Activated CD4-positive, alpha-beta memory T cell treated with anti-CD3 and anti-CD28 coated beads for 36 hours (primary cell): Measurements from ENCODE around the gene GLYR1. TPM values are rescaled to one million over a fixed set of nuclear protein-coding genes. Genes with fewer than 3 reads are reported as not detected.

ENCODE experiments used
- CTCF ChIA-PET: fragments of 350-600 bp; sonication (Branson Sonifier 250); formaldehyde crosslinking; loops from one replicate; lab custom pipeline; 2021; ENCODE audit warnings: antibody characterized with exemption, inconsistent platforms; lab: Charles Lee
- POLR2A ChIA-PET: fragments of 350-600 bp; sonication (Branson Sonifier 250); formaldehyde crosslinking; loops from one replicate; lab custom pipeline; 2021; ENCODE audit warnings: antibody characterized with exemption; lab: Charles Lee
- DNase-seq: peaks from one replicate; pipeline ENCODE4 v3.0.0-alpha.2; 2020
- H3K27ac Mint-ChIP-seq: one replicate; pipeline ENCODE4 v1.8.0; 2021; ENCODE audit warnings: mixed read lengths
- H3K27me3 Mint-ChIP-seq: one replicate; pipeline ENCODE4 v1.8.0; 2021; ENCODE audit warnings: mixed read lengths
- H3K36me3 Mint-ChIP-seq: one replicate; pipeline ENCODE4 v1.8.0; 2021; ENCODE audit warnings: mixed read lengths
- H3K4me1 Mint-ChIP-seq: one replicate; pipeline ENCODE4 v1.8.0; 2021; ENCODE audit warnings: low read depth, mixed read lengths
- H3K4me3 Mint-ChIP-seq: one replicate; pipeline ENCODE4 v1.8.0; 2021; ENCODE audit warnings: mild to moderate bottlenecking, mixed read lengths
- H3K9me3 Mint-ChIP-seq: one replicate; pipeline ENCODE4 v1.8.0; 2021; ENCODE audit warnings: mixed read lengths
- intact Hi-C: fragments of 100-400 bp; cut with micrococcal nuclease; formaldehyde crosslinking; loops from one replicate; pipeline ENCODE4 v1.15.1; 2023
- total RNA-seq, 2 experiments: library from RNA; stranded (reverse); gene quantifications; one replicate each; pipeline ENCODE4 v1.2.3, GENCODE V29; 2021

GLYR1 gene
- total RNA-seq, 2 experiments from 2014 or later: 71.6 to 73.3 TPM

DNA sequence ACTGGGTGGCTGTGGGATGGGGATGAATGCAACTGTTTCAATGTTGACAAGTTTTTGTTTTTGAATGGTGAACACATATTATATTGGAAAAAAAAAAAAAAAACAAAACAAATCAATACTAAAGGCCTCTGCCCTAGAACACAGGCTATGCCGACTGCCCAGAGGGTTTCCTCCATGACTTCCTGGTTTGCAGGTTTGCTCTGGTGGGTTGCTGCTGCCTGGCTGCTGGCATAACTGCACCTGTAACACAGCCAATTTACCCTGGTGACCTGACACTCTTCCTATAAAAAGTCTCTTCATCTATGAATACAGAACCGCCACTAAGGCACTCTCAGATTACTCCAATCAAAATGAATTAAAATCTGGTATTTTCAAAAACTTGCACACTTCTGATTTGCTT, 10.4 kb downstream of the GLYR1 start:
- POLR2A ChIA-PET: no interaction called here
- no peak for DNase-seq
- Mint-ChIP-seq H3K36me3 (peaks cover 45% of the 10 kb centered on the region), H3K4me1 (peaks cover 15% of the 10 kb centered on the region), H3K27ac (no peak overlapping the region), H3K9me3 (no peaks in the 10 kb centered on the region), H3K27me3 (no peaks in the 10 kb centered on the region), H3K4me3 (no peak overlapping the region)
- intact Hi-C loops: no loop called here
- CTCF ChIA-PET: no interaction called here

DNA sequence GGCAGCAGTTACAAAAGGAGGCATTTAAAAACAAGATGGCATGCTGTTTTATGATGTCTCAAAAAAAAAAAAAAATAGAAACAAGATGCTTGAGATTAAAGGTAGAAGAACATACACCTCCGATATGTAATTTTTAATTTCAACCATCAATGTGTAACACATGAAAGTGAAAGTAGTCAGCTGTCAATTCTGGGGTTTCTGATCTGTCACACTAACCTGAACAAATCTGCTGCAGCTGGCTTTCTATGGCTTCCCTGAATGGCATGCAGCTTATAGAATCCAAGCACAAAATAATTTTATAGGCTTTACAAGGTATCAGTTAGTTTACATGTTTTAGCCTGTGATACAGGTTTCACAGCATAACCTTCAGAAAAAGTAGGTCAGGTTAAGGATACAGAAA, 13.5 kb downstream of the GLYR1 start:
- CTCF ChIA-PET: no interaction called here
- peaks cover 43% of the 10 kb centered on the region for H3K36me3 Mint-ChIP-seq
- intact Hi-C loops: no loop called here

DNA sequence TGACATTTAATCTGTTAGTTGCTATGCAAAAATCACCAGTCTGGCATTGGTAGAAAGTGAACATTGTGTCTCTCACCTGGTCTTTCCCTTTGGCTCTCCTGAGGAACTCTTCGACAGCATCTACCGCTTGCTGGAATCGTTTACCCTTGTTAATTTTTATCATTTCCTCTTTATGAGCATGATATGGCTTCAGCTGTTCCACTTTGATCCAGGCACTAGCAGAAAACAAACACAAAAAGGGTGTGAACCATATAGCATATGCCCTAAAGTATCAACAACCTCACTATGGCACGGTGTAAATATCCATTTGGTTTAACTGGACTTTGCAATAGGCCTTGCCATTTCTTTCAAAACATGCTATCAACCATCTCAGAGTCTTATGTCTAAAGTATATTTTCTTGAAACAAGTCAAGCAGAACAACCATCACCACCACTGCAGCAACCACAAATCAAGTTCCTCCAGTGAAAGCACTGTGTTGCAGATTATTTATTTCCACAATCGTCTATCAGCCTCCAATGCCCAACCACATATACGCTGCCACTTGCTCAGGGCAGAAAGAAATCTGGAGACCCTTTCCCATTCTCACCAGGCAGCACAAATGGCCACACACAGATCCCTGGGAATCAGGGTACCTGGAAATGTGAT, 14.3 kb downstream of the GLYR1 start:
- CTCF ChIA-PET: no interaction called here
- H3K9me3 Mint-ChIP-seq: no peaks in the 10 kb centered on the region
- POLR2A ChIA-PET: no interaction called here
- no peaks in the 10 kb centered on the region for H3K27me3 Mint-ChIP-seq
- peaks cover 12% of the 10 kb centered on the region for H3K4me1 Mint-ChIP-seq
- H3K27ac Mint-ChIP-seq: no peak overlapping the region
- intact Hi-C loops: no loop called here
- peaks cover 40% of the 10 kb centered on the region for H3K36me3 Mint-ChIP-seq
- DNase-seq: no peak
- H3K4me3 Mint-ChIP-seq: no peak overlapping the region

More for the DNA sequence above, 13.5 kb downstream of the GLYR1 start:
- POLR2A ChIA-PET: no interaction called here
- no peaks in the 10 kb centered on the region for H3K9me3 Mint-ChIP-seq
- no peak for DNase-seq
- H3K4me3 Mint-ChIP-seq: no peak overlapping the region
- no peak overlapping the region for H3K27ac Mint-ChIP-seq
- H3K4me1 Mint-ChIP-seq: peaks cover 12% of the 10 kb centered on the region
- no peaks in the 10 kb centered on the region for H3K27me3 Mint-ChIP-seq

GRCh38 chr16:4831616-4832015, 15.5 kb downstream of the GLYR1 start:
- DNase-seq: no peak
- ChIA-PET CTCF (no interaction called here), POLR2A (no interaction called here)
- Mint-ChIP-seq H3K36me3 (peaks cover 42% of the 10 kb centered on the region), H3K9me3 (no peaks in the 10 kb centered on the region), H3K4me3 (no peak overlapping the region), H3K27ac (no peak overlapping the region), H3K27me3 (no peaks in the 10 kb centered on the region), H3K4me1 (peaks cover 12% of the 10 kb centered on the region)
- intact Hi-C loops: no loop called here

DNA sequence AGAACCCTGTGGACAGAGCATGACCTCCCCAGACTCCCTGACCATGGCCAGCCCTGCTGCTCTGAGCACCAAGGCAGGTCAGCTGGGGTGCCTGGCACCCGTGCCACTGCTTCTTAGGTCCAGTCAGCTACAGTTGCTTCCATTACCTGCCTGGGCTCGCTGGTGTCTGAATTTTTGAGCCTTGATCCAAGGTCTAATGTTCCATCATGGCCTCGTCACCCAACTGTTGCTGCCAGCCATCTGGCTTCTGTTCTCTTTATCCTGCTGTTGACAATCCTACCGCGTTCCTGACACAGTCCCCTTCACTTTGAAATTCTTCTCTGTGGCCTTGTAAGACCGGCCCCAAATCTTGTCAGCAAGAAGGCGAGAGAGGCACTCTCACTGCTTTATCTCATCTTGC, 16.7 kb downstream of the GLYR1 start:
- Mint-ChIP-seq H3K9me3 (no peaks in the 10 kb centered on the region), H3K4me1 (peaks cover 12% of the 10 kb centered on the region), H3K27ac (no peak overlapping the region), H3K27me3 (no peaks in the 10 kb centered on the region), H3K4me3 (no peak overlapping the region), H3K36me3 (peaks cover 39% of the 10 kb centered on the region)
- POLR2A ChIA-PET: no interaction called here
- CTCF ChIA-PET: no interaction called here
- no peak for DNase-seq
- intact Hi-C loops: no loop called here

GRCh38 chr16:4828567-4829321, 18.3 kb downstream of the GLYR1 start:
- DNase-seq: no peak
- ChIA-PET POLR2A (no interaction called here), CTCF (no interaction called here)
- Mint-ChIP-seq H3K4me1 (peaks cover 7% of the 10 kb centered on the region), H3K27me3 (no peaks in the 10 kb centered on the region), H3K36me3 (peaks cover 50% of the 10 kb centered on the region), H3K9me3 (no peaks in the 10 kb centered on the region), H3K27ac (no peak overlapping the region), H3K4me3 (no peak overlapping the region)
- intact Hi-C loops: no loop called here

GRCh38 chr16:4826980-4827379, 20.1 kb downstream of the GLYR1 start:
- Mint-ChIP-seq H3K27me3 (no peaks in the 10 kb centered on the region), H3K27ac (no peak overlapping the region), H3K9me3 (no peaks in the 10 kb centered on the region), H3K36me3 (peaks cover 42% of the 10 kb centered on the region), H3K4me1 (no peaks in the 10 kb centered on the region), H3K4me3 (no peak overlapping the region)
- intact Hi-C loops: no loop called here
- ChIA-PET CTCF (no interaction called here), POLR2A (no interaction called here)
- DNase-seq: no peak

DNA sequence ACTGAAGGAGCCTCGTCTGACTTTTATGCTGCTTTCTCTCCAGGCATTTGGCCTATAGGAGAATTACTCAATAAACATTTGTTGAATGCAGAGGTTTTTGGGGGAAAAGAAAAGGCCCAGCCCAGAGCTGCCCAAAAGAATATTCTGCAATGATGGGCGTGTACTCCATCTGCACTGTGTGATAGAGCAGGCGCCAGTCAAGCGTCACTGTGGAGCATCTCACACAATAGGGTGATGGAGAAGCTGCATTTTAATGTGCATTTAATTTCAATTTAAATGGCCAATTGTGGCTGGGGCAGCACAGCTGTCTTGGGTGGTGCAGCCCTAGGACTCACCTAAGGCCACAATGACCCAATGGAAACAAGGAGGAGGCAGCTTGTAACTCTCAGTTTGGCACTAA, 20.6 kb downstream of the GLYR1 start:
- Mint-ChIP-seq H3K27me3 (no peaks in the 10 kb centered on the region), H3K4me3 (no peak overlapping the region), H3K36me3 (peaks cover 43% of the 10 kb centered on the region), H3K9me3 (no peaks in the 10 kb centered on the region), H3K27ac (no peak overlapping the region), H3K4me1 (no peaks in the 10 kb centered on the region)
- no peak for DNase-seq
- intact Hi-C loops: no loop called here
- ChIA-PET CTCF (no interaction called here), POLR2A (no interaction called here)

GRCh38 chr16:4825196-4825595, 21.9 kb downstream of the GLYR1 start:
- ChIA-PET POLR2A (no interaction called here), CTCF (no interaction called here)
- no peaks in the 10 kb centered on the region for H3K27me3 Mint-ChIP-seq
- H3K4me1 Mint-ChIP-seq: no peaks in the 10 kb centered on the region
- H3K36me3 Mint-ChIP-seq: peaks cover 40% of the 10 kb centered on the region
- no peak overlapping the region for H3K27ac Mint-ChIP-seq
- DNase-seq: no peak
- intact Hi-C loops: no loop called here
- H3K9me3 Mint-ChIP-seq: no peaks in the 10 kb centered on the region
- H3K4me3 Mint-ChIP-seq: no peak overlapping the region

DNA sequence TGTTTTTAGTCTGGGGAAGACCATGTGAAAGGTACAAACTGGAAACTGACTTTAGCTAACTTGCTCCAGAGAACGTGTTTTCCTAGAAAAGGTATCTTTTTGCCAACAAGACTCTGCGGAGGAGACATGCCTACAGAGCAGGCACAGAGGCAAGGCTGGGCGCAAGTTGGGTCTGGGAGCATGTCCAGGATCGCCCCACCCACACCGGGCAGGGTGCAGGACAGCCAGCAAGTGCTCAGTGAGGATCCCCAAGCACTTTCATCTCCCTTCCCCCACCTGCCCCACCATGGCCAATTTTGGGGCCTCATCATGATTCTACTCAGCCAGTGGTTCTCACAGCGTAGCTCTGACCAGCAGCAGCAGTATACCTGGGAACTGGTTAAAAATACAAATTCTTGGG, 26.4 kb downstream of the GLYR1 start:
- Mint-ChIP-seq H3K4me3 (no peak overlapping the region), H3K9me3 (no peaks in the 10 kb centered on the region), H3K27me3 (no peaks in the 10 kb centered on the region), H3K36me3 (peaks cover 36% of the 10 kb centered on the region), H3K27ac (no peak overlapping the region), H3K4me1 (no peaks in the 10 kb centered on the region)
- ChIA-PET POLR2A (no interaction called here), CTCF (no interaction called here)
- no peak for DNase-seq
- intact Hi-C loops: no loop called here

DNA sequence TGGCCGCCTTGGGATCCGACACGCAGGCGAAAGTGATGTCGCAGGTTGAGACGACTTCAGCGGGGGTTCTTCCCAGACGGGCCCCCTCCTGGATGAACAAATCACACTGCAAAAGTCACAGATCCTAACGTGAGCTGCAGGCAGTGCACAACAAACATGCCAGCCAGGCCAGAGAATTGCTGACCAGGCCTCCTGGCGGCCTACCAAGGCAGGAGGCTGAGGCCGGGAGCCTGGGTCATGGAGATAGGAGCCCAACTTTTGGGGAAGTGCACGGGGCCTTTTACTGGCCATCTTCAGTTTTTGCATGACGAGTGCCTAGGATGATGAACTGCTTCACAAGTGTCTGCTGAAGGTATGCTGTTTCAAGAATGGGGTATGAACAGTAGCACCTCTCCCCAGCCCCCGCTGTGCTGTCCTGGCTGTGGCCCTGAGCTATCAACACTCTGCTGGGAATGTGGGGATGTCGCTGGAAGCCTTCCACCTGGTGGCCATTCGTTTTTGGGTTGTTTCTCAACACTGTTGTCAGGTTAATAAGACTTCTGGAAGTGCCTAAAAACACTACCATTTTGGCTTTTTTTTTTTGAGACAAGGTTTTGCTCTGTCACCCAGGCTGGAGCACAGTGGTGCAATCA, 32.4 kb downstream of the GLYR1 start:
- CTCF ChIA-PET: interaction anchor here (1.3 kb wide), 1 partner anchor 12 kb away, joined by 3 read pairs; no protein-coding TSS in a partner anchor
- POLR2A ChIA-PET: no interaction called here
- no peak overlapping the region for H3K27ac Mint-ChIP-seq

GRCh38 chr16:4814046-4814445, 33.0 kb downstream of the GLYR1 start:
- Mint-ChIP-seq H3K4me1 (no peaks in the 10 kb centered on the region), H3K4me3 (no peak overlapping the region), H3K27me3 (no peaks in the 10 kb centered on the region), H3K27ac (no peak overlapping the region), H3K36me3 (peaks cover 48% of the 10 kb centered on the region), H3K9me3 (no peaks in the 10 kb centered on the region)
- POLR2A ChIA-PET: no interaction called here
- CTCF ChIA-PET: no interaction called here
- no peak for DNase-seq
- intact Hi-C loops: no loop called here

More for the DNA sequence above, 32.4 kb downstream of the GLYR1 start:
- Mint-ChIP-seq H3K36me3 (peaks cover 48% of the 10 kb centered on the region), H3K9me3 (no peaks in the 10 kb centered on the region), H3K4me3 (no peak overlapping the region), H3K27me3 (no peaks in the 10 kb centered on the region), H3K4me1 (no peaks in the 10 kb centered on the region)
- intact Hi-C loops: no loop called here
- no peak for DNase-seq
